Smooth muscle cell (in vitro differentiated cells): ENCODE results near the gene IFFO2. TPM values are rescaled to one million over a fixed set of nuclear protein-coding genes. Genes with fewer than 3 reads are reported as not detected.

Source experiments
- DNase-seq: peaks from one replicate; lab custom pipeline; 2025; ENCODE audit not compliant: unreplicated experiment; lab: John Stamatoyannopoulos, UW
- H2AFZ ChIP-seq: fragments of 200-600 bp; sonication (generic); 2 replicates; pipeline ENCODE4 v1.6.0; 2016; ENCODE audit warnings: antibody characterized with exemption, low read depth, mild to moderate bottlenecking
- H3F3A ChIP-seq: fragments of 200-600 bp; sonication (generic); 2 replicates; pipeline ENCODE4 v1.6.0; 2017; ENCODE audit warnings: antibody characterized with exemption, low read depth
- H3K27ac ChIP-seq: fragments of 200-600 bp; sonication (generic); 2 replicates; pipeline ENCODE4 v1.5.1; 2016; ENCODE audit warnings: low read depth, mild to moderate bottlenecking
- H3K27me3 ChIP-seq: fragments of 200-600 bp; sonication (generic); 2 replicates; pipeline ENCODE4 v1.6.1; 2016; ENCODE audit warnings: low read depth, mild to moderate bottlenecking
- H3K36me3 ChIP-seq: fragments of 200-600 bp; sonication (generic); 2 replicates; pipeline ENCODE4 v1.5.1; 2016; ENCODE audit warnings: low read depth
- H3K4me1 ChIP-seq: fragments of 200-600 bp; sonication (generic); 2 replicates; pipeline ENCODE4 v1.5.1; 2016; ENCODE audit warnings: low read depth
- H3K4me2 ChIP-seq: fragments of 200-600 bp; sonication (generic); 2 replicates; pipeline ENCODE4 v1.6.0; 2016; ENCODE audit warnings: mild to moderate bottlenecking
- H3K4me3 ChIP-seq: fragments of 200-600 bp; sonication (generic); 2 replicates; pipeline ENCODE4 v1.5.1; 2016; ENCODE audit warnings: mild to moderate bottlenecking
- H3K79me2 ChIP-seq: fragments of 200-600 bp; sonication (generic); 2 replicates; pipeline ENCODE4 v1.6.0; 2016; ENCODE audit warnings: low read depth, mild to moderate bottlenecking
- H3K9ac ChIP-seq: fragments of 200-600 bp; sonication (generic); 2 replicates; pipeline ENCODE4 v1.6.0; 2016; ENCODE audit warnings: low read depth
- H3K9me3 ChIP-seq: fragments of 200-600 bp; sonication (generic); replicated peaks from 2 replicates; pipeline ENCODE4 v1.5.1; 2016; ENCODE audit warnings: low read depth
- H4K20me1 ChIP-seq: fragments of 200-600 bp; sonication (generic); 2 replicates; pipeline ENCODE4 v1.6.0; 2016; ENCODE audit warnings: low read depth
- CTCF ChIP-seq: fragments of 200-600 bp; sonication (generic); IDR thresholded peaks from 2 replicates; pipeline ENCODE4 v1.5.1; 2017; ENCODE audit warnings: borderline replicate concordance, mild to moderate bottlenecking, antibody characterized with exemption; ENCODE audit not compliant: insufficient read depth, poor library complexity, severe bottlenecking
- WGBS: methylation state at CpG from one replicate; pipeline ENCODE4 v1.1.7; 2016; ENCODE audit warnings: low lambda C conversion rate; 5-methylcytosine and 5-hydroxymethylcytosine counted together
- polyA plus RNA-seq: library from polyadenylated mRNA; unstranded; fragments of >200 nt; fragmentation: Nextera tagmentation; extraction: Ambion mirVana; gene quantifications from 2 replicates; pipeline ENCODE4 v1.2.1, GENCODE V29; 2016
- total RNA-seq: library from RNA; depleted of rRNA; stranded (reverse); fragments of >200 nt; gene quantifications from 2 replicates; pipeline ENCODE4 v1.2.3, GENCODE V29; 2014

IFFO2 gene
- total and polyA plus RNA-seq, 2 experiments from 2014 or later, result 5.7 to 19.1 TPM

- Histone ChIP-seq H3K4me2 (no peak overlapping the region), H4K20me1 (peaks cover 48% of the 10 kb centered on the region), H3K9ac (no peak overlapping the region), H3K27ac (no peak overlapping the region), H3K79me2 (peaks cover 88% of the 10 kb centered on the region), H3K4me3 (no peak overlapping the region), H3K36me3 (no peaks in the 10 kb centered on the region), H3F3A (peaks cover 15% of the 10 kb centered on the region), H3K27me3 (no peaks in the 10 kb centered on the region), H3K9me3 (no peaks in the 10 kb centered on the region), H2AFZ (no peak overlapping the region), H3K4me1 (peaks cover 17% of the 10 kb centered on the region)
- WGBS, result 88% methylated on average over 6 of the region's 6 CpGs
- no peak for DNase-seq
- TF ChIP-seq CTCF, result no peak
Measured at GRCh38 chr1:18928985-18929384, 27.5 kb downstream of the IFFO2 start.

GRCh38 chr1:18928406-18928805 is 28.1 kb downstream of the IFFO2 start:
- Histone ChIP-seq H3K79me2 (peaks cover 87% of the 10 kb centered on the region), H2AFZ (no peak overlapping the region), H3K36me3 (no peaks in the 10 kb centered on the region), H4K20me1 (peaks cover 42% of the 10 kb centered on the region), H3K27me3 (no peaks in the 10 kb centered on the region), H3K9ac (no peak overlapping the region), H3K4me1 (peaks cover 23% of the 10 kb centered on the region), H3K4me2 (peak overlapping the region; percentile 77), H3F3A (peaks cover 18% of the 10 kb centered on the region), H3K27ac (peak overlapping the region; percentile 93), H3K9me3 (no peaks in the 10 kb centered on the region), H3K4me3 (no peak overlapping the region)
- no peak for TF ChIP-seq CTCF
- WGBS, result 82% methylated on average over 8 of the region's 8 CpGs
- no peak for DNase-seq

GRCh38 chr1:18927654-18928272 is 28.7 kb downstream of the IFFO2 start:
- no peaks in the 10 kb centered on the region for H3K27me3 ChIP-seq
- peak overlapping the region; percentile 81 for H3K9ac ChIP-seq
- peaks cover 41% of the 10 kb centered on the region for H4K20me1 ChIP-seq
- H3K4me1 ChIP-seq, result peaks cover 29% of the 10 kb centered on the region
- H3K27ac ChIP-seq, result peak overlapping the region; percentile 93
- H3K79me2 ChIP-seq, result peaks cover 87% of the 10 kb centered on the region
- H2AFZ ChIP-seq, result no peak overlapping the region
- no peak for DNase-seq
- H3F3A ChIP-seq, result peaks cover 23% of the 10 kb centered on the region
- H3K4me2 ChIP-seq, result peak overlapping the region; percentile 77
- no peak for TF ChIP-seq CTCF
- no peak overlapping the region for H3K4me3 ChIP-seq
- H3K9me3 ChIP-seq, result no peaks in the 10 kb centered on the region
- 51% methylated on average over 12 of the region's 12 CpGs for WGBS
- H3K36me3 ChIP-seq, result no peaks in the 10 kb centered on the region

GRCh38 chr1:18927082-18927653 is 29.3 kb downstream of the IFFO2 start:
- no peaks in the 10 kb centered on the region for H3K27me3 ChIP-seq
- DNase-seq, result no peak
- H3K79me2 ChIP-seq, result peaks cover 84% of the 10 kb centered on the region
- H3K9me3 ChIP-seq, result no peaks in the 10 kb centered on the region
- peak overlapping the region; percentile 93 for H3K27ac ChIP-seq
- peaks cover 41% of the 10 kb centered on the region for H4K20me1 ChIP-seq
- peaks cover 23% of the 10 kb centered on the region for H3F3A ChIP-seq
- no peaks in the 10 kb centered on the region for H3K36me3 ChIP-seq
- peak overlapping the region; percentile 81 for H3K9ac ChIP-seq
- H2AFZ ChIP-seq, result no peak overlapping the region
- 88% methylated on average over 16 of the region's 16 CpGs for WGBS
- peak overlapping the region; percentile 77 for H3K4me2 ChIP-seq
- H3K4me3 ChIP-seq, result no peak overlapping the region
- H3K4me1 ChIP-seq, result peaks cover 35% of the 10 kb centered on the region
- no peak for TF ChIP-seq CTCF
